ENCODE results near the gene TASP1. TPM values are rescaled to one million over a fixed set of nuclear protein-coding genes. Genes with fewer than 3 reads are reported as not detected.

The TASP1 gene
- total RNA-seq, 2 donors from 2014 or later = 15.8 to 16.6 TPM

- no peaks in the 10 kb centered on the region for H3K4me1 ChIP-seq (ENCODE audit: control insufficient read depth, insufficient read depth, low read length)
- Mint-ChIP-seq H3K36me3 (ENCODE audit: low read depth) (peaks cover 37% of the 10 kb centered on the region), H3K9me3 (peaks cover 13% of the 10 kb centered on the region), H3K27me3 (ENCODE audit: insufficient read depth) (no peaks in the 10 kb centered on the region), H3K4me1 (peaks cover 19% of the 10 kb centered on the region), H3K27ac (no peak overlapping the region), H3K4me3 (no peak overlapping the region)
- WGBS, 2 experiments (ENCODE audit: insufficient coverage in 1 of 2, insufficient read length in 1 of 2) = 94% methylated on average over 2 of the region's 2 CpGs; no CpG with 5 or more reads in 1 of the 2 experiments
- TF ChIP-seq, protein P1, sequence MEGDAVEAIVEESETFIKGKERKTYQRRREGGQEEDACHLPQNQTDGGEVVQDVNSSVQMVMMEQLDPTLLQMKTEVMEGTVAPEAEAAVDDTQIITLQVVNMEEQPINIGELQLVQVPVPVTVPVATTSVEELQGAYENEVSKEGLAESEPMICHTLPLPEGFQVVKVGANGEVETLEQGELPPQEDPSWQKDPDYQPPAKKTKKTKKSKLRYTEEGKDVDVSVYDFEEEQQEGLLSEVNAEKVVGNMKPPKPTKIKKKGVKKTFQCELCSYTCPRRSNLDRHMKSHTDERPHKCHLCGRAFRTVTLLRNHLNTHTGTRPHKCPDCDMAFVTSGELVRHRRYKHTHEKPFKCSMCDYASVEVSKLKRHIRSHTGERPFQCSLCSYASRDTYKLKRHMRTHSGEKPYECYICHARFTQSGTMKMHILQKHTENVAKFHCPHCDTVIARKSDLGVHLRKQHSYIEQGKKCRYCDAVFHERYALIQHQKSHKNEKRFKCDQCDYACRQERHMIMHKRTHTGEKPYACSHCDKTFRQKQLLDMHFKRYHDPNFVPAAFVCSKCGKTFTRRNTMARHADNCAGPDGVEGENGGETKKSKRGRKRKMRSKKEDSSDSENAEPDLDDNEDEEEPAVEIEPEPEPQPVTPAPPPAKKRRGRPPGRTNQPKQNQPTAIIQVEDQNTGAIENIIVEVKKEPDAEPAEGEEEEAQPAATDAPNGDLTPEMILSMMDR (conservative IDR thresholded peaks at IDR 0.05) = no peak
- no peaks in the 10 kb centered on the region for H3K27me3 ChIP-seq (ENCODE audit: control insufficient read depth, insufficient read depth, low read length, poor library complexity, severe bottlenecking)
- no peak overlapping the region for H3K4me3 ChIP-seq (ENCODE audit: low read length)
- no peak overlapping the region for H3K27ac ChIP-seq (ENCODE audit: low read depth, low read length)
- peaks cover 24% of the 10 kb centered on the region for H3K9me3 ChIP-seq (ENCODE audit: control insufficient read depth, low read length)
- no peak for DNase-seq
- H3K36me3 ChIP-seq (ENCODE audit: control insufficient read depth, insufficient read depth, low read length) = peaks cover 17% of the 10 kb centered on the region
- H3K9ac ChIP-seq (ENCODE audit: extremely low read depth, low read length, poor library complexity, severe bottlenecking) = no peak overlapping the region
Measured at GRCh38 chr20:13574071-13574470, 64.7 kb downstream of the TASP1 start.

GRCh38 chr20:13571662-13572061 is 67.1 kb downstream of the TASP1 start:
- no peaks in the 10 kb centered on the region for H3K27me3 ChIP-seq (ENCODE audit: control insufficient read depth, insufficient read depth, low read length, poor library complexity, severe bottlenecking)
- DNase-seq = no peak

GRCh38 chr20:13567663-13568062 is 71.1 kb downstream of the TASP1 start:
- H3K27me3 ChIP-seq (ENCODE audit: control insufficient read depth, insufficient read depth, low read length, poor library complexity, severe bottlenecking) = no peaks in the 10 kb centered on the region
- no peak for DNase-seq
- peaks cover 3% of the 10 kb centered on the region for H3K9me3 Mint-ChIP-seq
- H3K4me1 ChIP-seq (ENCODE audit: control insufficient read depth, insufficient read depth, low read length) = no peaks in the 10 kb centered on the region
- H3K36me3 Mint-ChIP-seq (ENCODE audit: low read depth) = peaks cover 29% of the 10 kb centered on the region
- no peak overlapping the region for H3K27ac Mint-ChIP-seq
- TF ChIP-seq, protein P1 (conservative IDR thresholded peaks at IDR 0.05) = no peak
- no peak overlapping the region for H3K4me3 ChIP-seq (ENCODE audit: low read length)
- H3K27me3 Mint-ChIP-seq (ENCODE audit: insufficient read depth) = no peaks in the 10 kb centered on the region
- H3K4me3 Mint-ChIP-seq = no peak overlapping the region
- no peak overlapping the region for H3K9ac ChIP-seq (ENCODE audit: extremely low read depth, low read length, poor library complexity, severe bottlenecking)
- H3K4me1 Mint-ChIP-seq = peaks cover 7% of the 10 kb centered on the region
- H3K9me3 ChIP-seq (ENCODE audit: control insufficient read depth, low read length) = peaks cover 5% of the 10 kb centered on the region
- no peaks in the 10 kb centered on the region for H3K36me3 ChIP-seq (ENCODE audit: control insufficient read depth, insufficient read depth, low read length)
- WGBS, 2 experiments (ENCODE audit: insufficient coverage in 1 of 2, insufficient read length in 1 of 2) = 92 to 100% methylated on average over 3 of the region's 3 CpGs
- H3K27ac ChIP-seq (ENCODE audit: low read depth, low read length) = no peak overlapping the region

More at GRCh38 chr20:13571662-13572061, 67.1 kb downstream of the TASP1 start:
- no peak overlapping the region for H3K4me3 ChIP-seq (ENCODE audit: low read length)
- H3K4me1 ChIP-seq (ENCODE audit: control insufficient read depth, insufficient read depth, low read length) = no peaks in the 10 kb centered on the region
- peaks cover 33% of the 10 kb centered on the region for H3K36me3 Mint-ChIP-seq (ENCODE audit: low read depth)
- no peak overlapping the region for H3K4me3 Mint-ChIP-seq
- no peak overlapping the region for H3K27ac Mint-ChIP-seq
- peaks cover 19% of the 10 kb centered on the region for H3K9me3 ChIP-seq (ENCODE audit: control insufficient read depth, low read length)
- no peak overlapping the region for H3K27ac ChIP-seq (ENCODE audit: low read depth, low read length)
- no peaks in the 10 kb centered on the region for H3K27me3 Mint-ChIP-seq (ENCODE audit: insufficient read depth)
- H3K9ac ChIP-seq (ENCODE audit: extremely low read depth, low read length, poor library complexity, severe bottlenecking) = no peak overlapping the region
- TF ChIP-seq, protein P1 (conservative IDR thresholded peaks at IDR 0.05) = no peak
- H3K36me3 ChIP-seq (ENCODE audit: control insufficient read depth, insufficient read depth, low read length) = peaks cover 11% of the 10 kb centered on the region
- 90 to 100% methylated on average over 2 of the region's 2 CpGs for WGBS, 2 experiments (ENCODE audit: insufficient coverage in 1 of 2, insufficient read length in 1 of 2)
- H3K4me1 Mint-ChIP-seq = peaks cover 19% of the 10 kb centered on the region
- peaks cover 16% of the 10 kb centered on the region for H3K9me3 Mint-ChIP-seq

Data from endodermal cell (in vitro differentiated cells).